GM10266 (cell line): Measurements from ENCODE around the gene PTPN14.

ENCODE experiments used
- DNase-seq: peaks from one replicate; pipeline ENCODE4 v3.0.0; 2012; ENCODE audit errors: extremely low spot score
- CTCF ChIP-seq: IDR thresholded peaks from 2 replicates; pipeline ENCODE4 v1.5.1; 2012; ENCODE audit warnings: mild to moderate bottlenecking, low read depth; ENCODE audit not compliant: control insufficient read depth, insufficient read depth; ENCODE audit errors: missing control alignments

The PTPN14 gene

DNA sequence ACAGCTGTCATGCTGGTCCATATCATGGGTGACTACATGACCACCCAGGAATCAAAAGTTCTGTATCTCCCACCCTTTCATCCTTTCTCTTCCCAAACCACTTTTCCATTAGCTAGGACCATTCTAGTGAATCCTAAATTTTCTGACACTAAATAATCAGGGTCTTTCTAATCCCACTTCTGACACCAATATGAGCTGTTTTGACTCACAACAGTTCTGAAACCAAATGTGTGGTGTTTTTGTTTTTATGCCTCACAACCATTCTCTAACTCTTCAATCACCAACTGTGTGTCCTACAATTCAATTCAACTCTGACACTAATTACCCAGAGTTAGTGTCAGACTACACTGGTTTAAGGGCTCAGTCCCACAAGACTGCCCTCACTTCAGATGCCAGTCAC, 206.5 kb downstream of the PTPN14 start:
- no peak for DNase-seq
- no peak for TF ChIP-seq CTCF

DNA sequence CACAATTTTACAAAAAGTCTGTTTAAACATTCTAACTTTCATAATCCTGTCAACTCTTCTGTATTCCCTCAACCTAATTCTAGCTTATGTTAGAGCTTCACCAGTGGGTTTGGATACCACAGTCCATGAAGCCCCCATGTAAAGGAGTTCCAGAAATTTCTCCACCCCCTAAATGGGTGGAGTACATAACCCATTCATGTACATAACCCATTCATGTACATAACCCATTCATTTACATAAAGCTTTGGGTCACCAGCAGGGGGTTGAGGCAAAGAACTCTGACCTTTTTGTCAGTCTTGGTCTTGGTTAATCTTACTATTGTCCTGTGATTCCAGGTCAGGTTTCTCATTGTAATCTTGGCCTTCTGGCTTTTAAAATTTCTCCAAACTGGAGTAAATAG, 208.9 kb downstream of the PTPN14 start:
- no peak for TF ChIP-seq CTCF
- no peak for DNase-seq

- DNase-seq: no peak
- TF ChIP-seq CTCF: no peak
These were observed 209.5 kb downstream of the PTPN14 start for GRCh38 chr1:214341932-214342331.

- no peak for DNase-seq
- no peak for TF ChIP-seq CTCF
These were observed 209.9 kb downstream of the PTPN14 start for GRCh38 chr1:214341459-214341858.

DNA sequence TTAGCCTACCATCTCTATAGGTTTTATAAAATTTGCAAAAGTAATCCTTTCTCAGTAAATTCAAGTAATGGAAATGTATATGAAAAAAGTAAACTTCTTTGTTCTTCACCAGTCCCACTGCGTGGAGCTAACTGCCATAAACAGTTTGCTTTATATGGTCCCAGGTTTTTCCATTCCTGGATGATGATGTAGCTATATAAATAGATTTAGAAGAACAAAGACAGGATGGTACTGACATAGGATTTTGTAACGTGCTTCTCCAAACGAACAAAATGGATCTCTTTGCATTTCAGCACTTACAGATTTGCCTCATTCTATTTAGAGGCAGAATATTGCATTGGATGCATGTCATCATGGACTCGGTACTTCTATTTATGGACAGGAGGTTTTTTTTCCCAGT, 213.2 kb downstream of the PTPN14 start:
- TF ChIP-seq CTCF: no peak
- DNase-seq: no peak

GRCh38 chr1:214337511-214337910, 213.9 kb downstream of the PTPN14 start:
- no peak for TF ChIP-seq CTCF
- DNase-seq: no peak

GRCh38 chr1:214337015-214337414, 214.4 kb downstream of the PTPN14 start:
- no peak for TF ChIP-seq CTCF
- no peak for DNase-seq
